A549 (cell line): ENCODE results near the gene TCF23.

Experiments
- CTCF ChIP-seq: fragments of >200 bp; sonication (Bioruptor Twin); formaldehyde crosslinking; IDR thresholded peaks from 3 replicates; pipeline ENCODE4 v1.5.1; 2016
- EHF ChIP-seq: fragments of 250-450 bp; sonication (Bioruptor Pico); IDR thresholded peaks from 2 replicates; pipeline ENCODE4 v1.5.0; 2020; ENCODE audit warnings: mild to moderate bottlenecking
- ESRRA ChIP-seq: fragments of 150-350 bp; IDR thresholded peaks from 2 replicates; pipeline ENCODE4 v1.6.1; 2014; ENCODE audit warnings: mild to moderate bottlenecking, low read length, borderline replicate concordance

GRCh38 chr2:27115519-27115918, 33.3 kb upstream of the TCF23 start:
- TF ChIP-seq ESRRA (no peak), CTCF (no peak), EHF (CRISPR knock-in tag) (no peak)
